ENCODE measurements around the gene CDH7.

DNA sequence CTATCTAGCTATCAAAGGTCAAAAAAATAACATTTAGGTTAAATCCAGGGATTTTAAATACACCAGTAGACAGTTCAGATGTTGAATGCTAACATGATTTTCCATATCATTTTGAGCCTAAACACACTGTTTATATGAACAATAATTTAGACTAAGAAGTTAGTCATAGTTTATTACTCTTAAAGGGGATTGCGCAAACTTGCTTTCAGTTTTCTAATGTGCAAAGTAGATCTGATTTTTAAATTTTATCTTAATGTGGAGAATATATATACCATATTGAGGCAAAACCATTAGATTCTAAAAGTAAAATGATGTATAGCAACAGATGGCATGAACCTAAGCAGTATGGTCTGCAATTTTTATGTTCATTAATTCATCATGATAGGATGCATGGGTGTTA is 76.6 kb downstream of the CDH7 start:
- TF ChIP-seq CTCF (conservative IDR thresholded peaks at IDR 0.05; ENCODE audit: low read length) = no peak
- TF ChIP-seq EZH2phosphoT487 (IDR thresholded peaks at IDR 0.05; ENCODE audit: borderline replicate concordance) = no peak

All from Loucy (cell line).